Measurements from ENCODE around the gene SVOPL.

Gene SVOPL

DNA sequence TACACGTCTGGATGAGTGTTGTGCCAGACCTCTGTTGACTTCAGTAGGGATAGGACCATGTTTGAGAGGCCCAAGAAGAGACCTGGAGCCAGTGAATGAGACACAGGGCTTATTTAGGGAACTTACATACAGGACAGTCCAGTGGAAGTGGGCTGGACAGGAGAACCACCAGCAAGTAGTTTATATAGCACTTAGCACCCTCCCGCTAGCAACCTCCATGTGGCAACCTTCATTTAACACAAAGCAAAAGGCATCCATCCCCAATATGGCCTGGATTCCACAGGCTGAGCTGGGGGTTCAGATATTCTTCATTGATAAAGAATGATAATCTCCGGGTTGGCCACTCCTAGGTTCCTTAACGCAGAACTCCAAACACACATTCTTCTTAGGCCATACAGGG lies 147.4 kb downstream of the SVOPL start:
- DNase-seq = no peak

DNA sequence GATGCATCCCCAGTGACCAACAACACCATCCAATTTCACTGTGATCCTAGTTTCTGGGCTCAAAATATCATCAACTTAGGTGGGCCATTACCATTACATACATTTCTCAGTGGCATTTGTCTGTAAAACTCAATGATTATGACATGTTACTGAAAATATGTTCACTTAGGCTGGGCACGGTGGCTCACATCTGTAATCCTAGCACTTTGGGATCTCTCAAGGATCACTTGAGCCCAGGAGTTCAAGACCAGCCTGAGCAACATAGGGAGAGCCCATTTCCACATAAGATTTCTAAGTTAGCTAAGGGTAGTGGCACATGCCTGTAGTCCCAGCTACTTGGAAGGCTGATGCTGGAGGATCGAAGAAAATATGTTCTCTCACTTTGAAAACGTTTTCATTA lies 150.1 kb downstream of the SVOPL start:
- no peak for DNase-seq

DNA sequence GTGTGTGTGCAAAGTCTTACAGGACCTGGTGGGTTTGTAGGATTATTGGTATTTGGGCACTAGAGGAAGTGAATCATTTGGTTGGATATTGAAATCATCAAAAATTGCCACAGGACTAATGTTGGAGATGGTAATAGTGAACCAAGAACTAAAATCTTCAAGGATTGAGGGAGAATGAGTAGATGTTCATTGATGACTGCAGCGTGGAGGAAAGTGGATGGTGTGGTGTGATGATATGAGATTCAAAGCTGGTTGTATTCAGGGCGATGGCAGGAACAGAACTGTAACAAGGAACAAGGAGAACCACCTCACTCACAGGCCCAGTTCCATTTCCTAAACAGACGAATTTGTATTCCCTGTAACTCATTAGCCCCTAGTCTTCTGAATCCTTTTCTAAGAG lies 150.8 kb downstream of the SVOPL start:
- no peak for DNase-seq

DNA sequence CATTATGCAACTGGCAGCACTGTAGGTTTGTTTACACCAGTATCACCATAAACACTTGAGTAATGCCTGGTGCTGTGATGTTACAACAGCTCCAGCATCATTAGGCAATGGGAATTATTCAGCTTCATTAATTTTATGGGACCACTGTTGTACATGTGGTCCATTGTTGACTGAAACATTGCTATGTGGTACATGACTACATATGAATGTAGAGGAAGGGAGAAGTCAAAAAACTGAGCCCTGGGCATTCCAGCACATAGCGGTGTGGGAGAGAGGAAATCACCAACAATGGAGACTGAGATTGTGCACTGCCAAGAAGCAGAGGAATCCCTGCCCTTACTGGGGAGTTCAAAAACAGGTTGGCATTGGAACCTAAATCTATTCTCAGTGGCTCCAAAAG lies 152.1 kb downstream of the SVOPL start:
- no peak for DNase-seq

DNA sequence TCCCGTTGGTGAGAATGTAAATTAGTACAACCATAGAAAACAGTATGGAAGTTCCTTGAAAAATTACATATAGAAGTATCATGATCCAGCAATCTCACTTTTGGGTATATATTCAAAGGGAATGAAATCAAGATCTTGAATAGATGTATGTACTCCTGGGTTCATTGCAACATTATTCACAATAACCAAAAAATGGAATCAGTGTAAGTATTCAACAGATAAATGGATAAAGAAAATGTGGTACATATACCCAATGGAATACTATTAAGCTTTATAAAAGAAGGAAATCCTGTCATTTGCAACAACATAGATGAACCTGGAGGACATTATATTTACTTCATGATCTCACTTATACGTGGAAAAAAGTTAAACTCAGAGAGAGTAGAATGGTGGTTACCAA lies 154.3 kb downstream of the SVOPL start:
- DNase-seq = no peak

DNA sequence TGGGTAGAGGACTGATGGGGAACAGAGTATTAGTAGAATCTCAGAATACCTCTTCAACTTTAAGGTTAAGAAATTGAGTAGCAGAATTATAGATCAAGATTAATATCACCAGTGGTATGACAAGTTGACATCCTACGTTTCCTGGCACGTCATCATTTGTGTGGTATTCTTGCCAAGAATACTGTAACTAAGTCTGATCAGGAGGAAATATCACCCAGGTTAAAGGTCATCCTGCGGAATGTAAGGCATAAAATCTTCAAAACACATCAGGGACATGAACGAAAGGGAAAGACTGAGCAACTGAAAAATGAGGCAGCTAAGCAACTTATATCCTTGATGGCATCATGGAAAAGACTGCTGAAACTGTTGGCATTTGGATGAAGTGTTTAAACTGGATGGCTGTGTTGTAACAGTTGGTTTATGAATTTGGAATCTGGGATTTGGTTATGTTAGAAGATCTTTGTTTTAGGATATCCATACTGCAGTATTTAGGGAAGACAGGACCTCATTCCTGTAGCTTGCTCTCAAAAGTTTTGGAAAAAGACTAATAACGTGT lies 155.0 kb downstream of the SVOPL start:
- DNase-seq = no peak

DNA sequence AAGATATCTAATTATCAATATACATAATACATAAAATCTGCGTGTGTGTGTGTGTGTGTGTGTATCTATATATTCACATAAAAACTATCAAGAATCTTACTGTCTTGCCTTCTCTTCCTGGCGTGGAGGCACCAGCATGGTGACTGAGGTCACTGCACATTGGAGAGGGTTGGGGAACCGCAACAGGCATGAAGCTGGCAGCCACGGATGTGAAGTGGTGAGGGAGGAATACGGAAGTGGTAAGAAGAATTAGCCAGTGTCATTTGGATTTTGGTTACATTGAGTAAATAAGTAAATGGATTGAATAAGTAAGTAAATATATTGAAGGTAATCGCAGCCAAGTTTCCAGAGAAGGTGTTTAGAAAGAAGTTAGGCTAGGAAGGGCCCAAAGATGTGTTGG lies 156.0 kb downstream of the SVOPL start:
- DNase-seq = no peak

Data from activated CD4-positive, alpha-beta T cell treated with anti-CD3 and anti-CD28 coated beads, Interleukin-2, amount 50 U/mL, for 1 hour (primary cell).